IPS-18c (cell line): Measurements from ENCODE around the gene OGG1.

ENCODE experiments used
- H3K4me3 ChIP-seq: 2 replicates; pipeline ENCODE4 v1.7.0; 2013; ENCODE audit warnings: low read depth, mild to moderate bottlenecking, low read length, moderate library complexity; ENCODE audit not compliant: insufficient read depth
- H3K9me3 ChIP-seq: one replicate; pipeline ENCODE4 v1.6.1; 2013; ENCODE audit warnings: mild to moderate bottlenecking, low read length, moderate library complexity; ENCODE audit not compliant: control insufficient read depth, insufficient read depth

Gene OGG1

DNA sequence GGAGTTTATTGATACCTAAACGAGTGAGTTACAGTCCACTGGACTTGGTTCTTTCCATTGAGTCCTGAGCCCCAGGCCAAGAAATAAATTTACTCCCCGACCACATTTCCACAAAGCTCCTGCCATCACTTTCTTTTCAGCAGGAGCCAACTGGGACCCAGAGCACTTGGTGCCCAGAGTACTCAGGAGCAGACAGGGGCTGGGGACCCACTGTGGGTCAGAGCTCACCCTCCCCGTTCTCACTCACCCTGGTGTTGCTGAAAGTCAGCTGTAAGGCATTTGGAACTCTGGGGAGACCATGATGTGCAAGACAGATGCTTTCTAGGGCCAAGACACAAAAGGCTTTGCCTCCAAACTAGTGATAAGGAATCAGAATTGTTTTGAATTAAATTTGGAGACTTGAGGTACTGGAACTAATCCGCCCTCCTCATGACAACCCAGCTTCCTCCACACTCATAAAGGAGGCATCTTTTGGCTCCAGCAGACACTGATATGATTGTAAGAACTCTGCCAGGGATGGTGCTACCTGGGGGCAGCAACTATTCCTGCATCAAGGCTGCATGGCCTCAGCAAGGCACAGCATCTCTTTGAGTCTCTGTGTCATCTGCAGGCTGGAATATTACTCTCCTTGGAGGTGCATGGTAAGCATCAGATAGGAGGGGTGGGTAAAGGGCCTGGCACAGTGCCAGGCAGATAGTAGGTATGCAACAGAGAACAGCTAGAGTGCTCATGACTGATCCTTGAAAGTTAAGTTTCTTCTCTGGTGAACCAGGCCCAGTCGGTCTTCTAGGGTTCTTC lies 27.3 kb downstream of the OGG1 start:
- Histone ChIP-seq H3K4me3 (no peak overlapping the region), H3K9me3 (peaks cover 2% of the 10 kb centered on the region)

DNA sequence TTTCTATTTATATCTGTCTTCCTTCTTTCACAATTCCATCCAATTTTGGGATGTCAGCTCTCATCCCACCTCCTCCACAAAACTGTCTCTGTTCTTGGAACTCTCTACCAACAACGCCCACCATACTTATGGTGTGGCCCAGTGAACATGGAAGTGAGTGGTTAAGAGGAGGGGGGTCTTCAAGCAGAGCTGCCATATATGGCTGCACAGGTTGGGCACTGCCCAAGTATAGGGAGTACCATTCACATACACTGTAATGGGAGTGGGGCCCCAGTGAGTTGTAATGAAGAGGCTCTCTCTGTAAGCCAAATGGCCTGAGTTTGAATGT lies 27.9 kb downstream of the OGG1 start:
- peaks cover 2% of the 10 kb centered on the region for H3K9me3 ChIP-seq

GRCh38 chr3:9778143-9779074 lies 28.7 kb downstream of the OGG1 start:
- peaks cover 2% of the 10 kb centered on the region for H3K9me3 ChIP-seq
- no peak overlapping the region for H3K4me3 ChIP-seq

More for the DNA sequence above, 27.9 kb downstream of the OGG1 start:
- H3K4me3 ChIP-seq = no peak overlapping the region

- H3K4me3 ChIP-seq = no peak overlapping the region
- peaks cover 5% of the 10 kb centered on the region for H3K9me3 ChIP-seq
Observed at GRCh38 chr3:9779075-9779593, 29.4 kb downstream of the OGG1 start.

DNA sequence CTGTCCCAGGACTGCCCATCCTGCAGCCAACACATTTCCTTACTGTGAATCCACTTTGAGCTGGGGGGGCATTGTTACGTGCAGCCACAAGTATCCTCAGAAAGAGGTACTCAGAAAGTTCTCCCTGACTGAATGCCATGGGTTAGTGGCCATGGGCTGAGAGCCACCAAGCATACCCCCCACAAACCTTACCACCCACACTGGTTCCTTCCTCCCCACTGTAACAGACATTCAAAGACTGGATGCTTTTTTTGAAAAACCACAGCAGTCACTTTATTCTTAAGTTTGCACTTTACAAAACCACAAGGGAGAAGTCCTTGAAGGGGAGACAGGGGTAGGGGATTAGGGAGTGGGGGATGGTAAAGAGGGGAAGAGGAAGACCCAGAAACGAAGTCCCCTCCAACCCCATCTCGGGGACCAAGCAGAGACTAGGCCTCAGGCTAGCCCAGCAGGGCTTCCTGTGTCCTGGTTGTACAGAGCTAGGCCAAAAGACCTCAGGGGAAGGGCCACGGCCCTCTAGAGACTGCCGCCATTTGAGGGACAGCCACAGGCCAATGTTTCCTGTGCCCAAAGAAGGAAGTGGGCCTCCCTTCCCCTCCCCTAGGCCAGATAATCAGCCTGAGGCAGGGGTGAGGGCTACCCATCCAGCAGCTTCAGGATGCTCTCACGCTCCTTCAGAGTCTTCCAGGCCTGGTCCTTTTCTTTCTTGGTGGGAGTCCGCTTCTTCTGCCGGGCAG lies 30.1 kb downstream of the OGG1 start:
- H3K4me3 ChIP-seq = no peak overlapping the region
- H3K9me3 ChIP-seq = peaks cover 5% of the 10 kb centered on the region

GRCh38 chr3:9780458-9780812 lies 30.7 kb downstream of the OGG1 start:
- Histone ChIP-seq H3K9me3 (peaks cover 5% of the 10 kb centered on the region), H3K4me3 (no peak overlapping the region)

DNA sequence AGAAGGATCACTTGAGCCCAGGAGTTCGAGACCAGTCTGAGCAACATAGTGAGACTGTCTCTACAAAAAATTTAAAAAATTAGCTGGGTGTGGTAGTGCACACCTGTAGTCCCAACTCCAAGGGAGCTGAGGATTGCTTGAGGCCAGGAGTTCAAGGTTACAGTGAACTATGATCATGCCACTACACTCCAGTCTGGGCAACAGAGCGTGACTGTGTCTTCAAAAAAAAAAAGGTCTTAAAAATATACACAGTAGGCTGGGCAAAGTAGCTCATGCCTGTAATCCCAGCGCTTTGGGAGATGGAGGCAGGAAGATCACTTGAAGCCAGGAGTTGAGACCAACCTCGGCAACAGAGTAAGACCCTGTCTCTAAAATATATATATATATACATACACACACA lies 31.2 kb downstream of the OGG1 start:
- no peak overlapping the region for H3K4me3 ChIP-seq

DNA sequence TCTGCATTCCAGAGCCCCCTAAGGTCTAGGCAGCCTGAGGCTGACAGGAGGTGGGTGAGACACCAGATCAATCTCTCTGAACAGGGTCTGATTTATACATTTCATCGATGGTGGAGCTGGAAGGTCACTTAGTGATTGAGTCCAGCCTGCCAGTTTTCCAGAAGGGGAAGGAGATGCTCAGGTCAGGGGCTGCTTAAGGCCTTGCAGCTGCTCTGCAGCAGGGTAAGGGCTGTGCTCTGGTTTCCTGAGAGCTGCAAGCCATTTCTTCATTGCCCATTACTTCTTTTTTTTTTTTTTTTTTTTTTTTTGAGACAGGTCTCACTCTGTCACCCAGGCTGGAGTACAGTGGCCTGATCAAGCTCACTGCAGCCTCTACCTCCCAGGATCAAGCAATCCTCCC lies 31.8 kb downstream of the OGG1 start:
- Histone ChIP-seq H3K4me3 (no peak overlapping the region), H3K9me3 (peaks cover 5% of the 10 kb centered on the region)

More for the DNA sequence above, 31.2 kb downstream of the OGG1 start:
- H3K9me3 ChIP-seq = peaks cover 5% of the 10 kb centered on the region

DNA sequence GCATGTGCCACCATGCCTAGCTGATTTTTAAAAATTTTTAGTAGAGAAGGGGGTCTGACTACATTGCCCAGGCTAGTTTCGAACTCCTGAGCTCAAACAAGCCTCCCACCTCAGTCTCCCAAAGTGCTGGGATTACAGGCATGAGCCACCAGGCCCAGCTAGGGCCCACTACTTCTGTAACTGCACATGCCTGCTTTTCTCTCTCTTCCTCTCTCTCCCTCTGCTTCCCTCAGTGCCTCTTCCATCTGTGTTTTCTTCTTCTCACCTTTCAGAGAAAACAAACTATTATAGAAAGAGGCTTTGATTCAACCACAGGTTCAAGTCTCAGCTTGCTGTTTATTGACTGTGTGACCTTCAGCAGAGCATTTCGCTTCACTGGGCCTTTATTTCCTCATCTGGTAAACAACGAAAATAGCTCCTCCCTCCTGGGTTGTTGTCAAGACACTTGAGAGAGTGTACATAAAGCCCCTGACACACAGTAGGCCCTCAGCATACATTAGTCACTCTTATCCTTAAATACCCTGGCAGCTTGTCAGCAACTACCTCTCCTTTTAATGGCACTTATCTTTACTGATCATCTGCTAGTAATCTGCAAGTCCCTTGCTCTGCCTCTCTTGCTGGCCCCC lies 32.3 kb downstream of the OGG1 start:
- Histone ChIP-seq H3K9me3 (peaks cover 5% of the 10 kb centered on the region), H3K4me3 (no peak overlapping the region)

DNA sequence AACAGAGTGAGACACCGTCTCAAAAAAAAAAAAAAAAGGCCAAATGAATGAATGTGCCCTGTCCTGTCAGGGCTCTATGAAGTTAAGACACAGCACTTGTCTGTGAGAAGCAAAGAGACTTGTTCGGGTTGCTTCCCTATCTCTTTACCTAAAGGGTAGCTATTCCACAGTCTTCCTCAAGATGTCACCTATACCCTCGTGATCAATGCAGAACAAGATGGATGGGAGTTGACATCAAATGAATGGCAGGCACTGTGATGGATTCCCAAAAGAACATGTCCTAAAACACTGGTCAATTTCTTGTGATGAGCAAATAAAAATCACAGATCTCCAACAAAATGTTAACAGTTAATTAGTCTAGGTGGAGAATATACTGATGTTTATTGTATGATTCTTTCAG lies 33.0 kb downstream of the OGG1 start:
- Histone ChIP-seq H3K9me3 (peaks cover 5% of the 10 kb centered on the region), H3K4me3 (no peak overlapping the region)

DNA sequence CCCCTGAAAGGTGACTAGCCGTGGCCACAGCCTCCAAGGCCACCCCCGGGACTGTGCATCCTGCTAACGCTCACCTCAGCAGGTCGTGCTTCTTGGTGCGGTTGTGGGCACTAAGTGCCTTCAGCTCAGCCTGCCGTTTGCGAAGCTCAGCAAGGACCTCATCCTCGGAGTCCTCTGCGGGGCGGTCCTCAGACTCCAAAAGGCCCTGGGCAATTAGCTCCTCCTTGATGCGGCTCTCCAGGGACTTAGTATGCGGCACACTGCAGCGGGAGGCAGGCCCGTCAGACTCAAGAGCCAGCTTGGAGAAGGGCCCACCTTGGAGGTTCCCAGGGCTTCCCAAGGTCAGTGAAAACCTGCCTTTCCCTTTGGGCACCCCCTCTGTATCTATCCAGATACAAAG lies 34.2 kb downstream of the OGG1 start:
- H3K9me3 ChIP-seq = peaks cover 3% of the 10 kb centered on the region

DNA sequence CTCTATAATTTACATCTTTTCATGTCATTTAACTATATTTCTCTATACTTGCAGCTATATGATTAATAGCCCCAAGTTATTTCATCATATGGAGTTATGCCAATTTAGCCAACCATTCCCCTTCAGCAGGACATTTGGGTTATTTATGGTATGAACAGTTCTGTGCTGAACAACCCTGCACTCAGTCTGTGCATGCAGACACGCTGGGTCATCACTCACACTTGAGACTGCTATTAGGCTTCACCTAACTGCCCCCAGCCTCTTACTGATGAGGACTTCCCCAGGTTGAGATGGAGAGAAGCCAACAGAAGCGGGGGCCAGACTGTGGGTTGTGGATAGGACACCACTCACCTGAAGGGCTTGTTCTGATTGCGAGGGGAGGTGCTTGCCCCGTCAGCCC lies 35.2 kb downstream of the OGG1 start:
- Histone ChIP-seq H3K9me3 (peaks cover 3% of the 10 kb centered on the region), H3K4me3 (no peak overlapping the region)

More for the DNA sequence above, 34.2 kb downstream of the OGG1 start:
- no peak overlapping the region for H3K4me3 ChIP-seq

- peaks cover 3% of the 10 kb centered on the region for H3K9me3 ChIP-seq
Observed at GRCh38 chr3:9785602-9786001, 35.9 kb downstream of the OGG1 start.

GRCh38 chr3:9786209-9786739 lies 36.5 kb downstream of the OGG1 start:
- peaks cover 3% of the 10 kb centered on the region for H3K9me3 ChIP-seq
- no peak overlapping the region for H3K4me3 ChIP-seq

More at GRCh38 chr3:9785602-9786001, 35.9 kb downstream of the OGG1 start:
- no peak overlapping the region for H3K4me3 ChIP-seq

- Histone ChIP-seq H3K4me3 (no peak overlapping the region), H3K9me3 (peaks cover 3% of the 10 kb centered on the region)
Observed at GRCh38 chr3:9786825-9787669, 37.3 kb downstream of the OGG1 start.

DNA sequence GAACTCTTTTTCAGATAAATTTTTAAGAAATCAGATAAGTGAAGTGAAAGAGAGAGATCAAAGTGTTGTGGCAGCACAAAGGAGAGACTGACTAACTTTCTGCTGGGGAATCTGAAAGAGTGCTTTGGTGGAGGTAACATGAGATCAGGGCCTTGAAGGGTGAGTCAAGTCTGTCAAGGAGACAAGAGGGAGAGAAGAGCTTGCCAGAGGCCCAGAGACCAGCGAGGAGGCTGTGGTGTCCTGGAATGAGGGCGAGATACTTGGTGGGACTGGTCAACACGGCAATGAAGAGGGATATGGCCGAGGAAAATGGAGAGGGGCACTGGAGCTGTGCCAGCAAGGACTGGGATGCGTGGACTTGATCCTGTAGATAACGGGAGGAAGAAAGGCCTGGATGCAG lies 38.0 kb downstream of the OGG1 start:
- H3K4me3 ChIP-seq = no peak overlapping the region
- peaks cover 3% of the 10 kb centered on the region for H3K9me3 ChIP-seq
